Subcutaneous abdominal adipose tissue (tissue), 5 donors: Measurements from ENCODE around the gene PRR14L.

Source experiments
- H3K27ac ChIP-seq: one replicate; pipeline ENCODE4 v1.7.0; 2013; ENCODE audit warnings: low read depth, mild to moderate bottlenecking, inconsistent platforms, low read length, moderate library complexity
- H3K27me3 ChIP-seq, 5 donors: one replicate each; pipeline ENCODE4 v1.7.0; 2013; ENCODE audit warnings: low read length in 5 of 5, inconsistent platforms in 1 of 5; ENCODE audit not compliant: control insufficient read depth in 5 of 5, insufficient read depth in 4 of 5
- H3K36me3 ChIP-seq, 5 donors: one replicate each; pipeline ENCODE4 v1.7.0; 2013; ENCODE audit warnings: low read length in 5 of 5; ENCODE audit not compliant: control insufficient read depth in 5 of 5, insufficient read depth in 5 of 5
- H3K4me1 ChIP-seq, 5 donors: one replicate each; pipeline ENCODE4 v1.7.0; 2013; ENCODE audit warnings: low read length in 5 of 5, mild to moderate bottlenecking in 3 of 5, moderate library complexity in 1 of 5; ENCODE audit not compliant: control insufficient read depth in 5 of 5, insufficient read depth in 5 of 5
- H3K4me3 ChIP-seq, 5 donors: one replicate each; pipeline ENCODE4 v1.7.0; 2013; ENCODE audit warnings: low read length in 5 of 5, low read depth in 1 of 5
- H3K9ac ChIP-seq, 5 donors: one replicate each; pipeline ENCODE4 v1.7.0; 2013; ENCODE audit warnings: low read length in 5 of 5, mild to moderate bottlenecking in 4 of 5, moderate library complexity in 3 of 5
- H3K9me3 ChIP-seq, 5 donors: one replicate each; pipeline ENCODE4 v1.7.0; 2013; ENCODE audit warnings: low read length in 5 of 5; ENCODE audit not compliant: control insufficient read depth in 5 of 5
- donor health status: healthy.
- donor health status: healthy.
- donor health status: healthy.
- donor health status: healthy.
- donor health status: healthy.

Gene PRR14L

DNA sequence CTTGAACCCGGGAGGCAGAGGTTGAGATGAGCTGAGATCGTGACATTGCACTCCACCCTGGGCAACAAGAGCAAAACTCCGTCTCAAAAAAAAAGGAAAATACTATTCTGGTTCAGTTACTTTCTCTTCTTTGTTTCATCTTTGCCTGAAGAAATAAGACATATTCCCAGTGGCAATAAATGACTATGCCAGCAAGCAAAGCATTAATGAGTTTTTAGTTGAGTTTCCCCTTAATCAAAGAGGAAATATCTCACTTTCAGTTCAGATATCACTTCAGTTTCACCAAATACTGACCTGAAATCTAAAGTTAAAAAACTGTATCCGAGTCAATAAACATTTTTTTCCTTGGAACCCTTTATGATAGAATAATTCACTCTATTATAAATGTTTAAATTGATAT, 98.3 kb downstream of the PRR14L start:
- H3K9me3 ChIP-seq: no peaks in the 10 kb centered on the region
- peak overlapping the region; percentile 49 for H3K27ac ChIP-seq
- no peak overlapping the region for H3K4me3 ChIP-seq
- H3K27me3 ChIP-seq: no peaks in the 10 kb centered on the region
- no peak overlapping the region for H3K9ac ChIP-seq
- H3K36me3 ChIP-seq: peaks cover 6 to 28% (median 13%) of the 10 kb centered on the region in 5 donors
- H3K4me1 ChIP-seq: peaks cover 0 to 37% (median 25%) of the 10 kb centered on the region in 5 donors

DNA sequence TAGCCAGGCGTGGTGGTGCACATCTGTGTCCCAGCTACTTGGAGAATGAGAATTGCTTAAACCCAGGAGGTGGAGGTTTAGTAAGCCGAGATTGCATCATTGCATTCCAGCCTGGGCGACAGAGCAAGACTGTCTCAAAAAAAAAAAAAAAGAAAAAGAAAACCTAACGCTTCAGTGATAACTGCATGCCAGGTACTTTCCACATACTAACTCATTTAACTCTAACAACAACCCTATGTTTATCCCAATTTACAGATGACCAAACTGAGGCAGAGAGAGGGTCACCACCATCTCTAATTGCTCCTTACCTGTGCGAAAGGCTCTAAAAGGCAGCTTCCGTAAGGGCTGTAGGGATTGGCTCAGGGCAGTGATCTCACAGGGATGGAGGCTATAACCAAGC, 99.5 kb downstream of the PRR14L start:
- H3K4me1 ChIP-seq: peaks cover 0 to 43% (median 27%) of the 10 kb centered on the region in 5 donors
- no peaks in the 10 kb centered on the region for H3K27me3 ChIP-seq
- peak overlapping the region in 2 of 5 donors; percentile 25 to 64 for H3K9ac ChIP-seq
- H3K9me3 ChIP-seq: no peaks in the 10 kb centered on the region
- H3K36me3 ChIP-seq: peaks cover 6 to 28% (median 13%) of the 10 kb centered on the region in 5 donors
- no peak overlapping the region for H3K4me3 ChIP-seq
- peak overlapping the region; percentile 53 for H3K27ac ChIP-seq

DNA sequence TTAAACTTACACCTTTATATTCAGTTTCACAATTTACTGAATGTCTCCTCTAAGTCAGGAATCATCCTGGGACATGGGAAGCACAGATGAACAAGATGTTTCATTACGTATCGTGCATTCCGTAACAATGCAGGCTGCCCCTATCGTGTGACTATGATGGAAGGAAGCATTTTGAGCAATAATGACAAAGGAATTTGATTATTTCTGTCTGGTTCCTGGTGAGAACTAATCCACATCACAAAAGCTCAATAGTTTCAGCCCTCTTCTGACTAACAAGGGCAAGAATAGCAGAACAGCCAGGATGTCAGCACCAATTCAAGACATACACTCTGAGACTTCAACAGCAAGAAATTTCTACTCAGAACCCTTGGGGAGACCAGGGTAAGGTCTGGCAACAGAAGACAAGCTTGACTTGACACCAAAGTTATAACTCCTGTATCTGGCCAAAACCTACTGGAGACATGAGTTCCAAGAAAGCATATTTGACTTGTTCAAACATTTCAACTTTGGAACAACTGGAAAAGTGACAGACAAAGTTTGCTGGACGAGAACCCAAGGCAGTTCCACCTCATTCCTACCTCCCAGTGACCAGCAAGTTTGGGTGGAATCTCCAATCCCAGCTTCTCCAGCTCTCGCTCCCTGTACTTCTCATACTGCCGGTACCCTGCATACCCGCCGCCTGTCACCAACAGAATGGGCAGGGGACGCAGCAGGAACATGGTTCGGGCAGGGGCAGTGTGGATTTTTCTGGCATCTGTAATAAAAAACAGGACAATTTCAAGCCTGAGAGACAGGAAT, 102.2 kb downstream of the PRR14L start:
- Histone ChIP-seq H3K9ac (peak overlapping the region in 2 of 5 donors; percentile 20 to 22), H3K36me3 (peaks cover 6 to 30% (median 13%) of the 10 kb centered on the region in 5 donors), H3K27me3 (no peaks in the 10 kb centered on the region), H3K27ac (peak overlapping the region; percentile 86), H3K4me3 (no peak overlapping the region), H3K9me3 (no peaks in the 10 kb centered on the region), H3K4me1 (peaks cover 0 to 45% (median 31%) of the 10 kb centered on the region in 5 donors)

DNA sequence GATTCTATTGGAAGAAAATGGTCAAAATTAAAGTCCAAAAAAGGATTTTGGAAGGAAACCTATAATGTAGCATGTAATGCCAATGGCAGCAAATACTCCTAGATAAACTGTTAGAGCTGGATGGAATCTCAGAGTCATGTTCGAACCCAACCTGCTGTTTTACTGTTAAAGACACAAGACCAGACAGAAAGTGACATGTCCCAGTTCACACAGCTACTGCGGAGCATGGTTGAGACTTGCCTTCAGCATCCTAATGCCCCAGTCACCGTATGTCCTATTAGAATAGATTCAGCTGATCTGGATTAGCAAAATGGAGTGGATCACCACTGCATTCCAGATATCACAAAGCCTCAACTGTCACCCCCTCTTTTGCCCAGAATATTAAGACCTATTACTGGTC, 102.9 kb downstream of the PRR14L start:
- Histone ChIP-seq H3K36me3 (peaks cover 6 to 30% (median 13%) of the 10 kb centered on the region in 5 donors), H3K4me1 (peaks cover 0 to 45% (median 31%) of the 10 kb centered on the region in 5 donors), H3K4me3 (no peak overlapping the region), H3K27me3 (no peaks in the 10 kb centered on the region), H3K9me3 (no peaks in the 10 kb centered on the region), H3K9ac (peak overlapping the region in 2 of 5 donors; percentile 16 to 48), H3K27ac (peak overlapping the region; percentile 86)

DNA sequence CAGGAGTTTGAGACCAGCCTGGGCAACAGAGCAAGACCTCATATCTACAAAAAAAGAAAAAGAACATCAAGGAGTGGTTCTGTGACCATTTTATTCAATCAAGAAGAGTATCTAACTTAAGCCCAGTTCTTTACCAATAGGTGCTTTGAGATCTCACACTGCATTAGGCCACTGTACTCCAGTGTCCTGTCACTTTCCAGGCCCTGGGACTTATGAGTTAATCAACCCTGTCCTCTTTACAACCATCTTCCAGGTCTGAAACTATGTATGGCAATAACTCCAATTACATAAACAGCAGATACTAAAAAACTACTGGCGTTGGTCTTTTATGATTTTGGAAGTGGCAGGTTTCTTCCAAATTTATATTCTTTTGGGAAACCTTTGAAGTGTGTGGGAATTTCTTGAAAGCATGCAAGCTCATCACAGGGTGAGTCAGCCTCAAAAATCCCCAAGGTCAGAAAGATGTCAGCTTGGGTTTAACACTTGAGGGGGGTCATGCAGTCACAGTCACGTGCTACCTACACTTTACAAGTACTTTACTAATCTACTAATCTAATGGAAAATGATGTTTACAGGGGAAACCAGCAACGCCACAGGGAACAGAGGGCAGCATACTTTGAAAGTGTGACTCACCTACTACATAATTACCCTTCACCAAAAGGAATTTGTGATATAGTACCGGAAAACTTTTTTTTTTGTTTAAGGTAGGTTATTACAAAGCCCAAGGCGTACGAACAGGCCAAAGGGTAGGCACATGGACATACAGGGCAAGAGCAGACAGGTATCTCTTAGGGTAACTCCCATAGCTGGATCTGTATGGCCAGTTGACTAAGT, 103.5 kb downstream of the PRR14L start:
- Histone ChIP-seq H3K36me3 (peaks cover 6 to 30% (median 15%) of the 10 kb centered on the region in 5 donors), H3K9ac (peak overlapping the region in 1 of 5 donors; percentile 52), H3K4me1 (peaks cover 0 to 45% (median 31%) of the 10 kb centered on the region in 5 donors), H3K9me3 (no peaks in the 10 kb centered on the region), H3K4me3 (no peak overlapping the region), H3K27me3 (no peaks in the 10 kb centered on the region), H3K27ac (peak overlapping the region; percentile 86)

DNA sequence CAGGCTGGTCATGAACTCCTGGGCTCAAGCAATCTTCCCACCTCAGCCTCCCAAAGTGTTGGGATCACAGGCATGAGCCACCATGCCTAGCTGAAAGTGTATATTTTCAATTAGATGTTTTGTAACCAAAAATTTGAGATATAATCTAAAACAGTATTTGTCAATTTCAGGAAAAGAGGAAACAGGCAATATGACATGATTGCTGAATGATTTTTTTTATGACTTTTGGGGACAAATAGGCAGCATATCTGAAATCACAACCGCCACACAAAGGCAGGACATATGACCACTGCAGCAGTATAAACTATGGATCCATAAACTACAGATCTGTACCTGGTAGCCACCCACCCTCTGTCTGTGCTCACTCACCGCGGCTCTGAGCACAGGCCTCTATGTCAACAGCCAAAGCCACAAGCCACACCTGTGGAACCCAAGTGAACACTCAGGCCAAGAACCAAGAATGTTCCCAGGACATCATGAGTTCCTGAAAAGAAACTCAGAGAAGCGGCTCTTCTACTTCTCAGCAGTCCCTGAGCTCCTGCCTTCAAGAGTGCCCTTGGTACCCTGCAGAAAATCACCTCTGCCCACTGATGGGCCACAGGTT, 110.4 kb downstream of the PRR14L start:
- Histone ChIP-seq H3K36me3 (peaks cover 0 to 3% (median 0%) of the 10 kb centered on the region in 5 donors), H3K27ac (no peak overlapping the region), H3K9me3 (no peaks in the 10 kb centered on the region), H3K4me3 (no peak overlapping the region), H3K9ac (no peak overlapping the region), H3K4me1 (peaks cover 2 to 35% (median 26%) of the 10 kb centered on the region in 5 donors), H3K27me3 (no peaks in the 10 kb centered on the region)

DNA sequence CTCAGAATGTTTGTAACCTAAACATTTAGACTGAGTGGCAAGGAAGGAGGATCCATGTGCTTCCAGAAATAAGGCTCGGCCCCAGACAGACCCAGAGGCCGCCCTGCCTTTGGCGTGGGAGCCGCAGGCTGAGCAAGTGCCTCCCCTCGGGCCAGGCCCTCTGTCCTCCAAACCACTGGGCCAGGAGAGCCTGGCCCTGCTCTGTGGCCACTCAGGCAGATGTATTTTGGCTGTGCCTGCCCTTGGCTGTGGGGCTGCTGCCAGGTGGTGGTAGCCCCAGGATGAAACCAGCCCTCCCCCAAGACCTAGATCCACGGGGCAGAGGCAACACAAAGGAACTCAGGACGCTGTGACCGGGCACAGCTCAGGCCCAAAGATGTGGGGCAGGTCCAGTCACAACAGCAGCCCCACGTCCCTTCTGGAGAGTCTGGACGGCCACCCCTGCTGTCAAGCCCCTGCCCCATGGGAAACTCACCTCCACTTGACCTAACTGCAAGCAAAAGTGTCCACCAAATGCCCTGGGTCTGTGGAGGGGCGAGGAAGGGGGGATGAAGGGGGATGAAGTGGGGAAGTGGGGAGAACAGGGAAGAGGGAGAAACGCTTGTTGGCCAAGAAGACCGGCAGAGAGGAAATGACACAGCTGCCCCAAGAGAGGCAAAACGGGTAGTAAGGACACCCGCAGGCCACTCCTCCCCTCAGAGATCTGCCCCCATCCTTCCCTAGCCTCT, 111.9 kb downstream of the PRR14L start:
- H3K4me1 ChIP-seq: peaks cover 4 to 43% (median 28%) of the 10 kb centered on the region in 5 donors
- H3K36me3 ChIP-seq: peaks cover 0 to 3% (median 0%) of the 10 kb centered on the region in 5 donors
- peak overlapping the region; percentile 96 for H3K27ac ChIP-seq
- H3K9ac ChIP-seq: peak overlapping the region; percentile 53 to 75 (median 70)
- no peaks in the 10 kb centered on the region for H3K27me3 ChIP-seq
- peak overlapping the region; percentile 43 to 66 (median 49) for H3K4me3 ChIP-seq
- no peaks in the 10 kb centered on the region for H3K9me3 ChIP-seq

DNA sequence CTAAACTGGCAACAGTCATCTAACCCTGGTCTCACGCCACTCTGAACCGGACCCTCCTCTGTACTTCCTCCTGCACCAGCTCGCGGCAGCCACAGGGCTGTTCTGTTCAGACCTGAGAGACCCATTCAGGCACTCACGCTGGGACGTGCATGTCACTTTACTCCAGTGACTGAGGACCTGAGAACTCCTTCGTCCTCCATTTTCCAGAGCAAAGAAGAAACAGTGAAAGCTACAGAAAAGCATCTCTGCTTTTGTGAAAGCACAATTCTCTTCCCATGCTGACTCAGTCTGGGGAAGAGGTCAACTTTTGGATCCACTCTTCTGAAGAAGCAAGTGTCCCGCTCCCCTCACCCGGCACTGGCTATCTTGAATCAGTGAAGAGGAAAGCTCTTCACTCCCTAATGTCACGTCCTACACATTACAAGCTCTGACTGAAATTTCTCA, 112.5 kb downstream of the PRR14L start:
- Histone ChIP-seq H3K9ac (peak overlapping the region; percentile 53 to 75 (median 70)), H3K27ac (peak overlapping the region; percentile 96), H3K27me3 (no peaks in the 10 kb centered on the region), H3K4me3 (peak overlapping the region; percentile 43 to 66 (median 49)), H3K4me1 (peaks cover 4 to 44% (median 30%) of the 10 kb centered on the region in 5 donors), H3K36me3 (peaks cover 0 to 4% (median 0%) of the 10 kb centered on the region in 5 donors), H3K9me3 (no peaks in the 10 kb centered on the region)

DNA sequence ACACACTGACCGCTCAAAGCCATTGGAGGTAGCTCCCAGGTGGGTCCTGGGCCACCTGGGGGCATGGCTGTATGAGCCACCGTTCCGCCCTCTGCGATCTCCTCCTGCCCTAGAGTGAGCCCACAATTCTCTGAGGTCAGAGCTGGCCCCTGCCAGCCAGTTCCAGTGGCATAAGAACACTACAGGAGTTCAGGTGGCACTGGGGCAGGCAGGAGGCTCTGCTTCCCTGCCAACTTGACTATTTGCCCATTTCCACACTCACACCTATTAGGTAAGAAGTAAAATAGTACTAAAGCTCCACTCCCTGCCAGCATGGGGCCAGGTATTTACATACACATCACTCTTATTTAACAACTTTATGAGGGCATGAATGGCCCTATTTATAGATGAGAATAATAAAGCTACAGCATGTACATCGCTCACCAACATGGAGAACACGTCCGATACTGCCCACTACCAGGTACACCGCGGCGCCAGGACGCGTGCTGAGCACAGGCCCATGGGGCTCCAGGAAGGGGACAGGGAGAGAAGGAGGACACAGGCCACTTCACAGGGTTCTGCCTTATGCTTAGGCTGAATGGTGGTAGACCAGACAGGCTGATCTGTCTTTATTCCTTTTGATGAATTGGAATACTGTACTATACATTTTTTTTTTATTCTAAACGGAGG, 114.2 kb downstream of the PRR14L start:
- Histone ChIP-seq H3K9ac (peak overlapping the region in 1 of 5 donors; percentile 6), H3K4me3 (no peak overlapping the region), H3K27ac (peak overlapping the region; percentile 23), H3K27me3 (no peaks in the 10 kb centered on the region), H3K9me3 (no peaks in the 10 kb centered on the region), H3K36me3 (peaks cover 0 to 4% (median 0%) of the 10 kb centered on the region in 5 donors), H3K4me1 (peaks cover 9 to 55% (median 39%) of the 10 kb centered on the region in 5 donors)
